CD4-positive, alpha-beta T cell treated with Interleukin-4 for 1 hour (primary cell): ENCODE data around the gene RNPEPL1.
"Not testable (repeated sequence)": the region's sequence is repeated elsewhere in the genome, so short reads cannot be mapped to it uniquely, and the experiment has no call there.

Experiments used
- DNase-seq, 2 donors: peaks; one replicate each; pipeline ENCODE4 v3.0.0-alpha.2; 2020 to 2022

Gene RNPEPL1

GRCh38 chr2:240605867-240606743 is 37.8 kb downstream of the RNPEPL1 start:
- DNase-seq, result no peak

GRCh38 chr2:240611601-240612210 is 43.4 kb downstream of the RNPEPL1 start:
- DNase-seq, result peak in 1 of 2 donors; percentile 39

DNA sequence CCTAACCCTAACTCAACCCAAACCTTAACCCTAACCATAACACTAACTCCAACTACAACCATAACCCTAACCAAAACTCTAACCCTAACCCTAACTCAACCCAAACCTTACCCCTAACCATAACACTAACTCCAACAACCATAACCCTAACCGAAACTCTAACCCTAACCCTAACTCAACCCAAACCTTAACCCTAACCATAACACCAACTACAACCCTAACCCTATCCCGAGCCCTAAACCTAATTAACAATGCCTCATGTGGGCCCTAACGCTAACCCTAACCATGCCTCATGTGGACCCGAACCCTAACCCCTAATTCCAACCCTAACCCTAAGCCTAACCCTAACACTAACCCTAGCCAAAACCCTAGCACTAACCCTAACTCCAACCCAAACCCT is 45.5 kb downstream of the RNPEPL1 start:
- no peak for DNase-seq

GRCh38 chr2:240614391-240614790 is 46.1 kb downstream of the RNPEPL1 start:
- DNase-seq, result no peak

DNA sequence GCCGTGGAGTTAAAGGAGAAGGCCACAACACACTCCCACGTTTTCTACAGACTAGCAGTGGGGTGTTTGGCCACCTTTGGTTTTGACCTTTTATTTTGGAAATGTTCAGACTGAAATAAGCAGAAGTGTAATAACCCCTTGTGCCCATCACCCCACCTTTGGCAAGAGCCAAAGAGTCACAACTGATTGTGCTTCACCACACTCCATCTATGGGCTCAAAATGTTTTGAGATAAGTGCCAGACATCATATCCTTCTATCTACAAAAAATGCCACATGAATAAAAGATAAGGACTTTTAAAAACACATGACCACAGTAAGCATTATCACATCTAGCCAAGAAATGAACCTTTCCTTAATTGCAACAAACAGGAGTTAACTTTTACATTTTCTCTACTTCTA is 47.1 kb downstream of the RNPEPL1 start:
- DNase-seq, result no peak

DNA sequence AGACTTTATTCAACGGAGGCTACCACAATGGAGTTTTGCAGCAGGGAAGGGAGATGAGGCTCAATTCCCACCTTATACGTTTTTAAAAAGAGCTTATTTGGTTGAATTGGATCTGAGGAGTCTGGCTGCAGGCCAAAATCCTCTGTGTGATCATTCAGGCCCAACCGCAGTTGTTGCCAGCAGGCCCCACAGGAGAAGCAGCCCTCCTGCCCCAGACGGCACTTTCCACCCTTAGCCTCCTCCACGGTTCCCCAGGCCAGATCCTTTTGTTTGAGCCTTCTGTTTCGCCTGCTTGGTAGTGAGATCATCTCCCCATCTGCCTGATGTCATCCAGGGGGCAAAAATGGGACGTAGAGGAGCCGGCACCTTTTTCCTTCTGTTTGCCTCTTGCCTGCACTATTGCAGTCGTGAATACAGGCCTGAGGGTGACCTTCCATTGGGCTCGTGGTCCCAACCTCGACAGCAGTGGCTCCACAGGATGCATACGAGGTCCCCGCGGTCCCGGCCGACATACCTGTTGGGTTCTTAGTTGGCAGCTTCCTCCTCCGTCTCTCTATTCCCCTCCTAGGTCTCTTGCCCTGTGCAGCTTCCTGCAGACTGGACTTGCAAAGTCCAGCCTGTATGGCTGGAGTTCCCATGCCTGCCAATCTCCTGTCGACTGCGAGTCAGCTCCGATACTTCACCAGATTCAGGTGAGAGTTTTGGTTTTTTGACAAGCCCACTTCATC is 47.7 kb downstream of the RNPEPL1 start:
- no peak for DNase-seq

GRCh38 chr2:240616860-240617666 is 48.8 kb downstream of the RNPEPL1 start:
- not testable (repeated sequence) for DNase-seq

GRCh38 chr2:240618776-240619175 is 50.5 kb downstream of the RNPEPL1 start:
- no peak for DNase-seq

- DNase-seq, result no peak
Observed at GRCh38 chr2:240619506-240620148, 51.3 kb downstream of the RNPEPL1 start.

GRCh38 chr2:240620149-240620731 is 52.0 kb downstream of the RNPEPL1 start:
- no peak for DNase-seq

DNA sequence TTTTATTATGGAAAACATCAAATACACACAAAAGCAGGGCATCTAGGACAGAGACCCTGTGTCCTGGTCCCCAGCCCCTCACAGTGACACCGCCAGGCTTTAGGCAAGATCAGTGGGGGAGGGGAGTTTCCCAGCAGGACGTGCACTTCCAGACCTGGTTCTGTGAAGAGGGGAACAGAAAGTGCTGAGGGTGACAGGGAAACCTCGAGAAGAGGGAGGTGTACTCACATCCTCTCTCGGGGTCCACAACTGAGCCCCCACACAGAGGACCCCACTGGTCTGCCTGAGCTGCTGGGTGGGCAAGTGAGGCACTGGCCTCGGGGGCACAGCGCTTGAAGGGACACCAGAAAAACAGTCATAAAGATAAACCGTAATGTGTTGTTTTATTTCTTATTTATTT is 52.6 kb downstream of the RNPEPL1 start:
- DNase-seq, result no peak

DNA sequence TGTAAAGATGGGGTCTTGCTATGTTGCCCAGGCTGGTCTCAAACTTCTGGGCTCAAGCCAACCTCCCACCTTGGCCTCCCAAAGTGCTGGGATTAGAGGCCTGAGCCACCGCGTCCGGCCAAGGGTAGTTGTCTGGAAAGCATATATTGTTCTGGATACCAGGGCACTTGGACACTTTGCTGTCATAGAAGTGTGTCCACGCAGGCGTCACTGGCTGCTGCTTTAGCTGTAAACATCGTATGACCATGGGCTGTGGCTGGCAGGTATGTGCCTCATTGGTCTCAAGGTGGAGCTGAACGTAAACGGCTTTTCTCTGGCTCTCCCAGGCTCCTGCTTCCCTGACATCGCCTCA is 53.8 kb downstream of the RNPEPL1 start:
- DNase-seq, result no peak

- DNase-seq, result peak; percentile 53 to 67
Observed at GRCh38 chr2:240622531-240623235, 54.4 kb downstream of the RNPEPL1 start.

DNA sequence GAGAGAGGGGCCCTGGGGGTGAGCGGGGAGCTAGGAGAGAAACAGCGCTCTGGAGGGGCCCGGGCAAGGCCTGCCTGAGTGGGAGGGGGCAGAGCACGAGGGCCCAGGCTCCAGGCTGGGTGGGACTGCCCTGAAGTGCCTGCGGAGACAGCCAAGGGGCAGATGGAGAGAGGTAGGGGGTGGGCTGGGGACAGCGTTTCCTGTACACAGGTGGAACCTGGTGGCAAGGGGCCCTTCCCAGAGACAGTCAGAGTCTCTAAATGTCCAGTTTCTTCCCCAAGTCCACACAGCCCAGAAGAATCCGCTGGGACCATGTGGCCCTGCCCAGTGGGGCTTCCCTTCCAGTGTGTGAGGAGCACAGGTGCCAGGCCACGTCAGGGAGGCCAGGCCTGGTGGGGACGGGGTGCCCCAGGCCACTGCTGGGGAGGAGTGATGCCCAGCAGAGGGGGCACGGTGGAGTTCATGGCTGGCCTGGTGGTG is 55.3 kb downstream of the RNPEPL1 start:
- DNase-seq, result no peak

DNA sequence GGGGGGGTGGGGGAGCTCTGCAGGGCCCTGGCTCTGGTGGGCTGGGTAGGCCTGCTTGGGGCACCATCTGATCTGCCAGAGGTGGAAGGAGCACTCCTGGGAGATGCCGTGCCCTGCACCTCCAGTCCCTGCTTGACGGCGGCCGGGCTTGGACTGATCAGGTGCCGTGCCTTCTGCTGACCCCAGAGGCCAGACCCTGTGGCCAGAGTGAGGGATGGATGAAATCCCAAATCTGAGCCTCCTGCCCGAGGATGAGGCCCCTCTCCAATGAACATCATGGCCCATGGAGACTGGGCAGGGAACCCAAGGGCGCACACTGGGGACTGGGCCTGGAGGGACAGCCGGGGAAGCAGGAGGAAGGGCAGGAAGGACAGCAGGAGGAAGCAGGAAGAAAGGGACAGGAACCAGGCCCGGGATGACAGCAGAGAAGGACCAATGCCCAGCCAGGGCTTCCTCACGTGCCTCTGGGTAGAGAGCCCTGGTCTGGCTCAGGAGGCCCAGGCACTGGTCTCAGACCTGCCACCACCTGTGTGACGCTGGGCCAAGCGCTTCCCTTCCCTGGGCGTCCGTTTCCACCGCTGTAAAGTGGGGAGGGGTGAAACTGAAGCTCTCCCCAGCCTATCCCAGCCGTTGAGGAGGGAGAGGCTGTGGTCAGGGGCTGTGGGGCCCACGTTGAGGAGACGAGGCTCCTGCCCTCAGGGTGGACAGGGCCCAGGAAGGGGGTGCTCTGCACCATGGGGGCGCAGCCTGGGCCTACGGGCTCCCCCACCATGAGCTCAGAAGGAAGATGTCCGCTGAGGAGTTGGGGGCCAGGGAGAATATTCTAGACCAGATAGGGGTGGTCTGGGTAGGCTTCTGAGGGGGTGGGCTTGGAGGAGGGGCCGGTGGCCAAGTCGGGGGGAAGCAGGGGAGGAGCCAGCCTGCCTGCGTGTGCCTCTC is 56.0 kb downstream of the RNPEPL1 start:
- DNase-seq, result no peak

DNA sequence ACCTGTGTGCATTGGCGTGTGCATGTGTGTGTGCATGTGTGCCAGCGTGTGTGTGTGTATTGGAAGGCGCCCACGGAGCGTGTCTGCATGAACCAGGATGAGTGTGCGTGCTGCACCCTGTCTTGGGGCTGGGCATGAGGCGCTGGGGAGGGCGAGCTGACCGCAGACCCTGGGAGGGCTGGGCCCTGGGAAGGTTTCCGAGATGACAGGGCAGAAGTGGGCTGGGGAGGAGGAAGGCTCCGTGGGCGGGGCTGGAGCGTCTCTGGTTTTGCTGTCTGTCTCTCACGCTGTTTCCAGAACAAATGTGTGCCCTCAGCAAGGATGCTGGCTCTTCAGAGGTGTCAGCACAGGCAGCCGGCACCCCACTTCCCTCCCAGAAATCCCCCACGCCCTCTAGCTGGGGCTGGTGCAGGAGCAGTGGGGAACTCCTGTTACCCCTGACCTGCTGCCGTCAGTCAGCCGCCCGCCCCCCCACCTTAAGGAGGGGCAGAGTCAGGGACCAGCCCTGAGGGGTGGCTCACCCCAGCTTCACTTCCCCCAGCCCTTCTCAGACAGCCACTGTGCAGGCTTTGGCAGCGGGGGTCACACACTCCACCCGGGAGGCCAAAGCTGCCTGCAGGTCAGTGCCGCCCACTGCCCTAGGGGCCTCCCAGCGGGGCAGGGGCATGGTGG is 56.8 kb downstream of the RNPEPL1 start, which contains the start of gene GPR35:
GPR35 (plus strand) TSS at position 531 of the 672 bp plus-strand sequence. CDS start 4,473 bp downstream, outside the sequence.
- DNase-seq, result peak; percentile 88 to 92

DNA sequence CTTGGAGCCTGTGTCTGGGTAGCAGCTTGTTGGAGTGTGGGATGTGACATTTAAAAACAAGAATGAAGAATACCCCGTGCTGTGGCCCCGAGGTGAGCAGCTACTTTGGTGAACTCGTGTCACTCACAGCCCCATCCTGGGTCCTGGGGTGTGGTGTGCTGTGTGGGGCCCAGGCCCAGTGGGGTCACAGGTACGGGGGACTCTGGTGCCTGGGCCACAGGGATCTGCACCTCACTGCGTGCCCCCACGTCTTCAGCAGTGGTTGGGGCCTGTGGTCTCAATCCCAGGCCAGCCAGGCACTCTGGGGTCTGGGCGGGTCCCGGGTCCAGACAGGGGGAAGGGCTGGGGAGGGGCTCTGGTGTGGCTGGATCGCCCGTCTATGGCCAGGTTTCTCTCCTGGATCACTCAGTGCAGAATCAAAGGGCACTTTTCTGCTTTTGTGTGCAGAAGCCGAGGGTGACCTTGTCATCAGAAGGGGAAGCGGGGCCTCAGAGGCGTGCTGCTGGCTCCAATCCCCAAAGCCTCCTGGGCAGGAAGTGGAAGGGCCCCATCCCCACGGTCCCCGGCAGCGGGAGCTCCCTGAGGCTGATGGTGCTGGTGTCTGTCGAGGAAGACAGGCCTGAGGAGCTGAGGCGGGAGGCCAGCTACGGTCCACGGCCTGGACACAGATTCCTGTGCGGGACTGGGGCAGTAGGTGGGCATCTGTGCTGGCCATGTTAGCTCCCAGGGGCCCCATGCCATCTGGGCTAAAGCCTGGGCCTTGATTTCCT is 58.4 kb downstream of the RNPEPL1 start:
- peak; percentile 24 to 64 for DNase-seq
